Neural cell (in vitro differentiated cells): Measurements from ENCODE around the gene PRKCA. TPM values are rescaled to one million over a fixed set of nuclear protein-coding genes. Genes with fewer than 3 reads are reported as not detected.

Experiments
- H2AFZ ChIP-seq: fragments of 200-600, 300-800 bp; sonication (generic), shearing (Covaris generic); 2 replicates; pipeline ENCODE4 v1.6.0; 2014; ENCODE audit warnings: low read depth, mild to moderate bottlenecking, antibody characterized with exemption, low read length, moderate library complexity
- H3F3A ChIP-seq: fragments of 200-600 bp; shearing (Covaris generic); 2 replicates; pipeline ENCODE4 v1.6.1; 2016; ENCODE audit warnings: mild to moderate bottlenecking, moderate library complexity, mixed read lengths, antibody characterized with exemption, low read length; ENCODE audit not compliant: insufficient read depth, poor library complexity, severe bottlenecking
- H3K27ac ChIP-seq: fragments of 200-600, 300-800 bp; sonication (generic), shearing (Covaris generic); 2 replicates; pipeline ENCODE4 v1.5.1; 2014; ENCODE audit warnings: mild to moderate bottlenecking, low read length, moderate library complexity
- H3K27me3 ChIP-seq: fragments of 300-800, 200-600 bp; sonication (generic), shearing (Covaris generic); 2 replicates; pipeline ENCODE4 v1.6.0; 2014; ENCODE audit warnings: mild to moderate bottlenecking, low read depth, low read length, moderate library complexity; ENCODE audit not compliant: insufficient read depth
- H3K36me3 ChIP-seq: fragments of 300-800, 200-600 bp; sonication (generic), shearing (Covaris generic); 2 replicates; pipeline ENCODE4 v1.5.1; 2014; ENCODE audit warnings: mild to moderate bottlenecking, antibody characterized with exemption, low read length, moderate library complexity; ENCODE audit not compliant: insufficient read depth
- H3K4me2 ChIP-seq: fragments of 300-800, 200-600 bp; sonication (generic), shearing (Covaris generic); 2 replicates; pipeline ENCODE4 v1.6.0; 2014; ENCODE audit warnings: mild to moderate bottlenecking, low read length
- H3K4me3 ChIP-seq: fragments of 300-800, 200-600 bp; sonication (generic), shearing (Covaris generic); 2 replicates; pipeline ENCODE4 v1.5.1; 2014; ENCODE audit warnings: mild to moderate bottlenecking, low read length, moderate library complexity
- H3K79me2 ChIP-seq: fragments of 200-600 bp; shearing (Covaris generic); replicated peaks from 2 replicates; pipeline ENCODE4 v1.6.0; 2014; ENCODE audit warnings: mild to moderate bottlenecking, low read length, moderate library complexity; ENCODE audit not compliant: insufficient read depth
- H3K9ac ChIP-seq: fragments of 300-800, 200-600 bp; sonication (generic), shearing (Covaris generic); 2 replicates; pipeline ENCODE4 v1.6.1; 2016; ENCODE audit warnings: mild to moderate bottlenecking, low read length, mixed read lengths
- H3K9me2 ChIP-seq: fragments of 200-600 bp; shearing (Covaris generic); 2 replicates; pipeline ENCODE4 v1.6.1; 2016; ENCODE audit warnings: mild to moderate bottlenecking, low read length, mixed read lengths; ENCODE audit not compliant: insufficient read depth
- H3K9me3 ChIP-seq: fragments of 200-600, 300-800 bp; sonication (generic), shearing (Covaris generic); 2 replicates; pipeline ENCODE4 v1.6.1; 2016; ENCODE audit warnings: mild to moderate bottlenecking, mixed run types, low read length, moderate library complexity, mixed read lengths
- H4K20me1 ChIP-seq: fragments of 200-600 bp; shearing (Covaris generic); 2 replicates; pipeline ENCODE4 v1.6.1; 2016; ENCODE audit warnings: mild to moderate bottlenecking, mixed run types; ENCODE audit not compliant: insufficient read depth
- EP300 ChIP-seq: fragments of 450-650 bp; conservative IDR thresholded peaks from 2 replicates; pipeline ENCODE4 v1.6.1; 2014; ENCODE audit warnings: antibody characterized with exemption, mild to moderate bottlenecking, moderate library complexity; ENCODE audit not compliant: poor library complexity, severe bottlenecking
- EZH2 ChIP-seq: fragments of 200-600, 300-800 bp; shearing (Covaris generic), sonication (generic); IDR thresholded peaks from 2 replicates; pipeline ENCODE4 v1.6.1; 2014; ENCODE audit warnings: antibody characterized with exemption, low read length, borderline replicate concordance, mild to moderate bottlenecking; ENCODE audit not compliant: insufficient read depth, poor library complexity, severe bottlenecking
- MXI1 ChIP-seq: fragments of 450-650 bp; conservative IDR thresholded peaks from 2 replicates; pipeline ENCODE4 v1.6.1; 2014; ENCODE audit warnings: antibody characterized with exemption, mild to moderate bottlenecking; ENCODE audit not compliant: poor library complexity, severe bottlenecking
- POLR2AphosphoS5 ChIP-seq: IDR thresholded peaks from 2 replicates; pipeline ENCODE4 v1.6.1; 2012
- RAD21 ChIP-seq: fragments of 450-650 bp; conservative IDR thresholded peaks from 2 replicates; pipeline ENCODE4 v1.6.1; 2014; ENCODE audit warnings: antibody characterized with exemption, mild to moderate bottlenecking, moderate library complexity
- SMC3 ChIP-seq: fragments of 450-650 bp; conservative IDR thresholded peaks from 2 replicates; pipeline ENCODE4 v1.6.1; 2014; ENCODE audit warnings: antibody characterized with exemption, mild to moderate bottlenecking, moderate library complexity; ENCODE audit not compliant: poor library complexity
- TAF1 ChIP-seq: IDR thresholded peaks from 2 replicates; pipeline ENCODE4 v1.6.1; 2012; ENCODE audit warnings: low read depth
- polyA plus RNA-seq: library from polyadenylated mRNA; depleted of rRNA; stranded (reverse); fragments of >200 nt; gene quantifications from 2 replicates; pipeline ENCODE4 v1.2.3, GENCODE V29; 2014
- TF ChIP-seq, protein P1 (sequence below): fragments of 450-650 bp; IDR thresholded peaks from 2 replicates; pipeline ENCODE4 v1.5.1; 2014; ENCODE audit warnings: antibody characterized with exemption, mild to moderate bottlenecking, moderate library complexity; ENCODE audit not compliant: poor library complexity, severe bottlenecking
- TF ChIP-seq, protein P2 (sequence below): IDR thresholded peaks from 2 replicates; pipeline ENCODE4 v1.6.1; 2012; ENCODE audit warnings: borderline replicate concordance

PRKCA gene
- polyA plus RNA-seq, 1 donor from 2014 or later, result 5.9 TPM

DNA sequence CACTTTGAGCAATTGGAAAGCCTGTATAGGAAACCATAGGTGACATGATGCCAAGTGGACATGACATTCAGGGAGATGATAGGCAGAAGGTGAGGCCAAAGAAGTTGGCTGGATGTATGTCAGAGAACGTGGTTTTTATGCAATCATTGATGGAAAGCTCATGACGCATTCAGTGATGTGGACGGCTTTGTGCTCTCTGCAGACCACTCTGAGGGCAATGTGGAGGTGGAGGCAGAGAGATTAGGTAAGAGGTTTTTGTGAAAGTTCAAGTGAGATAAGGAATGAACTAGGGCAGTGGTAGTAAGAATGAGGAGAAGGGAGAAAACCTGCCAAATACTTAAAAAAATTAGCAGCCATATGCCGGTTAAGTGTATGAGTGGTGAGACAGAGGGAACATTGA is 99.0 kb downstream of the PRKCA start:
- no peaks in the 10 kb centered on the region for H3K79me2 ChIP-seq
- H3K4me3 ChIP-seq, result no peak overlapping the region

DNA sequence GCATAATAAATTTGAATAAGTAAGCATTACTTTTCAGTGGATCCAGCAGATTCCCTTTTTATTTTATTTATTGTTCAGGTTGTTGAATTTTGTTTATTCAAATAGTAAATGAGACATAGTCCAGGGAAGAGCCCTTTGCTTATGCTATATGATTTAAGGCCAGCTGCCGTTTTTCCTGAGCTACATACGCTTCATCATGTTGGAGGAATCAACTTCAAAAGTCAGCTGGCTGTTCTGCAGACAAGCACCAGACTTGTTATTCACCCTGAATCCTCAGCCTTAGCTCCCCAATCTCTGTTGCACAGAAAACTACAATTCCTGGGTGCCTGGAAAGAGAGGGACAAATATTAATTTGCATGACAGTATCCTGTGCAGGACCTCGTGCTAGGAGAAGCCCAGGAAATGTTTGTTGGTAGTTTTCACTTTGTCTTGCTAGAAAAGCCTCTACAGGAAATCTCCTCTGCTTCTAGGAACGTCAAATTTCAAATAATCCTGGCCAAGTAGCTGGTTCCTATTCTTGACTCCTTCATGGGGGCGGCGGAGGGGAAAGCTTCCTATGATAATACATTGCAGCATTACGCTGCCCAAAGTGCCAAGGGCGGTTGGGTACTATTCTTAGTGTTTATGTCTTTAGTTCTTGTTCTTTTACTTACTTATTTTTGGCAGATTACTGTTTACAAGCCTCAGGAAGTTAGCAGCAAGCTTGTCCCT is 101.6 kb downstream of the PRKCA start:
- no peaks in the 10 kb centered on the region for H4K20me1 ChIP-seq
- H3K27me3 ChIP-seq, result no peaks in the 10 kb centered on the region
- H3K36me3 ChIP-seq, result no peaks in the 10 kb centered on the region
- no peak overlapping the region for H3K4me3 ChIP-seq
- H3F3A ChIP-seq, result no peaks in the 10 kb centered on the region
- no peak overlapping the region for H2AFZ ChIP-seq
- no peak overlapping the region for H3K27ac ChIP-seq
- no peak overlapping the region for H3K4me2 ChIP-seq
- TF ChIP-seq EZH2 (no peak), SMC3 (no peak), RAD21 (no peak), TAF1 (no peak)
- TF ChIP-seq, protein P1, sequence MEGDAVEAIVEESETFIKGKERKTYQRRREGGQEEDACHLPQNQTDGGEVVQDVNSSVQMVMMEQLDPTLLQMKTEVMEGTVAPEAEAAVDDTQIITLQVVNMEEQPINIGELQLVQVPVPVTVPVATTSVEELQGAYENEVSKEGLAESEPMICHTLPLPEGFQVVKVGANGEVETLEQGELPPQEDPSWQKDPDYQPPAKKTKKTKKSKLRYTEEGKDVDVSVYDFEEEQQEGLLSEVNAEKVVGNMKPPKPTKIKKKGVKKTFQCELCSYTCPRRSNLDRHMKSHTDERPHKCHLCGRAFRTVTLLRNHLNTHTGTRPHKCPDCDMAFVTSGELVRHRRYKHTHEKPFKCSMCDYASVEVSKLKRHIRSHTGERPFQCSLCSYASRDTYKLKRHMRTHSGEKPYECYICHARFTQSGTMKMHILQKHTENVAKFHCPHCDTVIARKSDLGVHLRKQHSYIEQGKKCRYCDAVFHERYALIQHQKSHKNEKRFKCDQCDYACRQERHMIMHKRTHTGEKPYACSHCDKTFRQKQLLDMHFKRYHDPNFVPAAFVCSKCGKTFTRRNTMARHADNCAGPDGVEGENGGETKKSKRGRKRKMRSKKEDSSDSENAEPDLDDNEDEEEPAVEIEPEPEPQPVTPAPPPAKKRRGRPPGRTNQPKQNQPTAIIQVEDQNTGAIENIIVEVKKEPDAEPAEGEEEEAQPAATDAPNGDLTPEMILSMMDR, result no peak
- H3K9me2 ChIP-seq, result no peaks in the 10 kb centered on the region
- H3K9ac ChIP-seq, result no peak overlapping the region
- no peaks in the 10 kb centered on the region for H3K9me3 ChIP-seq
- H3K79me2 ChIP-seq, result no peaks in the 10 kb centered on the region

More for the DNA sequence above, 99.0 kb downstream of the PRKCA start:
- Histone ChIP-seq H3K27me3 (no peaks in the 10 kb centered on the region), H3K9ac (no peak overlapping the region), H4K20me1 (no peaks in the 10 kb centered on the region), H3K9me3 (no peaks in the 10 kb centered on the region), H3K4me2 (no peak overlapping the region), H3K36me3 (no peaks in the 10 kb centered on the region), H3F3A (no peaks in the 10 kb centered on the region), H3K9me2 (no peaks in the 10 kb centered on the region), H2AFZ (no peak overlapping the region), H3K27ac (no peak overlapping the region)
- TF ChIP-seq RAD21 (no peak), MXI1 (no peak), EP300 (no peak), POLR2AphosphoS5 (no peak), EZH2 (no peak), TAF1 (no peak), SMC3 (no peak)
- TF ChIP-seq, protein P1, result no peak
- TF ChIP-seq, protein P2, sequence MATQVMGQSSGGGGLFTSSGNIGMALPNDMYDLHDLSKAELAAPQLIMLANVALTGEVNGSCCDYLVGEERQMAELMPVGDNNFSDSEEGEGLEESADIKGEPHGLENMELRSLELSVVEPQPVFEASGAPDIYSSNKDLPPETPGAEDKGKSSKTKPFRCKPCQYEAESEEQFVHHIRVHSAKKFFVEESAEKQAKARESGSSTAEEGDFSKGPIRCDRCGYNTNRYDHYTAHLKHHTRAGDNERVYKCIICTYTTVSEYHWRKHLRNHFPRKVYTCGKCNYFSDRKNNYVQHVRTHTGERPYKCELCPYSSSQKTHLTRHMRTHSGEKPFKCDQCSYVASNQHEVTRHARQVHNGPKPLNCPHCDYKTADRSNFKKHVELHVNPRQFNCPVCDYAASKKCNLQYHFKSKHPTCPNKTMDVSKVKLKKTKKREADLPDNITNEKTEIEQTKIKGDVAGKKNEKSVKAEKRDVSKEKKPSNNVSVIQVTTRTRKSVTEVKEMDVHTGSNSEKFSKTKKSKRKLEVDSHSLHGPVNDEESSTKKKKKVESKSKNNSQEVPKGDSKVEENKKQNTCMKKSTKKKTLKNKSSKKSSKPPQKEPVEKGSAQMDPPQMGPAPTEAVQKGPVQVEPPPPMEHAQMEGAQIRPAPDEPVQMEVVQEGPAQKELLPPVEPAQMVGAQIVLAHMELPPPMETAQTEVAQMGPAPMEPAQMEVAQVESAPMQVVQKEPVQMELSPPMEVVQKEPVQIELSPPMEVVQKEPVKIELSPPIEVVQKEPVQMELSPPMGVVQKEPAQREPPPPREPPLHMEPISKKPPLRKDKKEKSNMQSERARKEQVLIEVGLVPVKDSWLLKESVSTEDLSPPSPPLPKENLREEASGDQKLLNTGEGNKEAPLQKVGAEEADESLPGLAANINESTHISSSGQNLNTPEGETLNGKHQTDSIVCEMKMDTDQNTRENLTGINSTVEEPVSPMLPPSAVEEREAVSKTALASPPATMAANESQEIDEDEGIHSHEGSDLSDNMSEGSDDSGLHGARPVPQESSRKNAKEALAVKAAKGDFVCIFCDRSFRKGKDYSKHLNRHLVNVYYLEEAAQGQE, result no peak
